Left forelimb (tissue), 1 donor: Measurements from ENCODE around the gene AZI2.
A peak's percentile ranks its signal among the peaks of the same experiment; 100 is the strongest.

Experiments
- DNase-seq: peaks from one replicate; pipeline ENCODE4 v3.0.0-alpha.2; 2018; ENCODE audit warnings: low spot score

Gene AZI2

GRCh38 chr3:28348629-28349468, at the start of gene AZI2, which contains the start of gene ZCWPW2:
AZI2 (minus strand) TSS chr3:28348824; CDS start chr3:28340617, 8,207 bp downstream.
ZCWPW2 (plus strand) TSS chr3:28348721; CDS start chr3:28413069, 64,348 bp downstream.
- peak; percentile 98 for DNase-seq

GRCh38 chr3:28388978-28389377, 40.4 kb upstream of the AZI2 start:
- DNase-seq: no peak

GRCh38 chr3:28386049-28386448, 37.4 kb upstream of the AZI2 start:
- no peak for DNase-seq

GRCh38 chr3:28376424-28376823, 27.8 kb upstream of the AZI2 start:
- no peak for DNase-seq

GRCh38 chr3:28349469-28350000, 911 bp upstream of the AZI2 start:
- DNase-seq: no peak

- no peak for DNase-seq
Measured at GRCh38 chr3:28348265-28348628, 377 bp downstream of the AZI2 start.

GRCh38 chr3:28347374-28348264, 1.0 kb downstream of the AZI2 start:
- no peak for DNase-seq

GRCh38 chr3:28345690-28346089, 2.9 kb downstream of the AZI2 start:
- DNase-seq: no peak

- no peak for DNase-seq
Measured at GRCh38 chr3:28343144-28343543, 5.5 kb downstream of the AZI2 start.

GRCh38 chr3:28337230-28337629, 11.4 kb downstream of the AZI2 start:
- DNase-seq: no peak

- DNase-seq: no peak
Measured at GRCh38 chr3:28335246-28335645, 13.4 kb downstream of the AZI2 start.

- DNase-seq: no peak
Measured at GRCh38 chr3:28334552-28334951, 14.1 kb downstream of the AZI2 start.

- DNase-seq: no peak
Measured at GRCh38 chr3:28328188-28329151, 20.2 kb downstream of the AZI2 start.

- DNase-seq: no peak
Measured at GRCh38 chr3:28326458-28326926, 22.1 kb downstream of the AZI2 start.

GRCh38 chr3:28322464-28322863, 26.2 kb downstream of the AZI2 start:
- DNase-seq: no peak

- no peak for DNase-seq
Measured at GRCh38 chr3:28320981-28321380, 27.6 kb downstream of the AZI2 start.

- DNase-seq: no peak
Measured at GRCh38 chr3:28317438-28318022, 31.1 kb downstream of the AZI2 start.

GRCh38 chr3:28316226-28316625, 32.4 kb downstream of the AZI2 start:
- no peak for DNase-seq

GRCh38 chr3:28315711-28316110, 32.9 kb downstream of the AZI2 start:
- DNase-seq: no peak

GRCh38 chr3:28308196-28308595, 40.4 kb downstream of the AZI2 start:
- DNase-seq: no peak

GRCh38 chr3:28301688-28302087, 46.9 kb downstream of the AZI2 start:
- DNase-seq: no peak
